NB4 (cell line): ENCODE results near the gene TSC1.

Experiments
- CTCF ChIP-seq: IDR thresholded peaks from one replicate; pipeline ENCODE4 v1.5.1; 2012; ENCODE audit warnings: low read depth, low read length
- MYC ChIP-seq: IDR thresholded peaks from 2 replicates; pipeline ENCODE4 v1.6.1; 2011; ENCODE audit warnings: low read depth, low read length

- TF ChIP-seq CTCF: no peak
- no peak for TF ChIP-seq MYC
Observed at GRCh38 chr9:132983491-132984201, 39.2 kb upstream of the TSC1 start.
